A549 (cell line): Measurements from ENCODE around the gene DNALI1. TPM values are rescaled to one million over a fixed set of nuclear protein-coding genes. Genes with fewer than 3 reads are reported as not detected.
"Not testable (repeated sequence)": the region's sequence is repeated elsewhere in the genome, so short reads cannot be mapped to it uniquely, and the experiment has no call there.

Experiments
- ATAC-seq, 2 experiments: fragments of 200-7000 bp in 1 of 2; fragments of >200 bp in 1 of 2; cut with Nextera tagmentation in 1 of 2; cut with Tn5 transposase in 1 of 2; 3 replicates each; pipeline versions ENCODE4 v1.8.0 to v1.9.1; 2018 to 2020; ENCODE audit warnings: mild to moderate bottlenecking in 1 of 2, moderate library complexity in 1 of 2
- CTCF ChIA-PET: fragments of 300-600 bp; sonication (Branson Sonifier 250); formaldehyde crosslinking; extraction: SDS; loops from one replicate; lab custom pipeline; 2021; ENCODE audit warnings: antibody characterized with exemption, inconsistent platforms; lab: Yijun Ruan, JAX
- POLR2A ChIA-PET: fragments of 350-600 bp; formaldehyde crosslinking; extraction: SDS; loops from one replicate; lab custom pipeline; 2021; ENCODE audit warnings: antibody characterized with exemption, inconsistent platforms; lab: Yijun Ruan, JAX
- DNase-seq, 2 experiments: peaks; one replicate each; pipeline versions ENCODE4 v3.0.0 to v3.0.0-alpha.2; 2011 to 2016; ENCODE audit warnings: low read depth in 1 of 2, low spot score in 1 of 2
- FAIRE-seq: peaks from 2 replicates; lab custom pipeline; 2011; peaks lifted over from hg19 to GRCh38; lab: Jason Lieb, UNC
- H3K27ac ChIP-seq, 2 experiments: fragments of >200 bp; sonication (Bioruptor Twin); formaldehyde crosslinking; 3 replicates each; pipeline ENCODE4 v1.5.1; 2016 to 2017
- H3K4me1 ChIP-seq: fragments of >200 bp; sonication (Bioruptor Twin); formaldehyde crosslinking; 3 replicates; pipeline ENCODE4 v1.6.1; 2016
- H3K4me2 ChIP-seq: fragments of >200 bp; sonication (Bioruptor Twin); formaldehyde crosslinking; 3 replicates; pipeline ENCODE4 v1.6.1; 2016
- H3K4me3 ChIP-seq: fragments of >200 bp; sonication (Bioruptor Twin); formaldehyde crosslinking; 3 replicates; pipeline ENCODE4 v1.5.1; 2016
- H3K9me3 ChIP-seq: fragments of >200 bp; sonication (Bioruptor Twin); formaldehyde crosslinking; 3 replicates; pipeline ENCODE4 v1.6.1; 2016
- BCL3 ChIP-seq: fragments of >200 bp; sonication (Bioruptor Twin); formaldehyde crosslinking; IDR thresholded peaks from 3 replicates; pipeline ENCODE4 v1.6.1; 2016
- CBX2 ChIP-seq: fragments of 200-600 bp; sonication (generic); IDR thresholded peaks from 2 replicates; pipeline ENCODE4 v1.6.1; 2016; ENCODE audit warnings: low read depth, mild to moderate bottlenecking, borderline replicate concordance
- CBX8 ChIP-seq: fragments of 200-600 bp; sonication (generic); IDR thresholded peaks from 2 replicates; pipeline ENCODE4 v1.6.1; 2016
- CHD2 ChIP-seq: fragments of 150-350 bp; IDR thresholded peaks from 2 replicates; pipeline ENCODE4 v1.6.1; 2014; ENCODE audit warnings: low read length; ENCODE audit not compliant: partially characterized antibody
- CHD4 ChIP-seq: fragments of 200-600 bp; sonication (generic); IDR thresholded peaks from 2 replicates; pipeline ENCODE4 v1.6.1; 2016; ENCODE audit warnings: antibody characterized with exemption, mild to moderate bottlenecking, borderline replicate concordance
- EP300 ChIP-seq, 2 experiments: fragments of >200 bp; sonication (Bioruptor Twin); formaldehyde crosslinking; IDR thresholded peaks; 2 replicates in 1 of 2; 3 replicates in 1 of 2; pipeline ENCODE4 v1.6.1; 2016 to 2017
- ESRRA ChIP-seq: fragments of 150-350 bp; IDR thresholded peaks from 2 replicates; pipeline ENCODE4 v1.6.1; 2014; ENCODE audit warnings: mild to moderate bottlenecking, low read length, borderline replicate concordance
- FOSB ChIP-seq: fragments of 250-450 bp; sonication (Bioruptor Pico); IDR thresholded peaks from 2 replicates; pipeline ENCODE4 v1.5.0; 2020; ENCODE audit warnings: mild to moderate bottlenecking, moderate library complexity
- FOSL2 ChIP-seq, 2 experiments: fragments of 450-650 bp in 1 of 2; fragments of >200 bp in 1 of 2; sonication (Bioruptor Twin) in 1 of 2; formaldehyde crosslinking; IDR thresholded peaks; 2 replicates each; pipeline versions ENCODE4 v1.5.0 to v1.6.1; 2016 to 2020; ENCODE audit warnings: mild to moderate bottlenecking in 1 of 2, moderate library complexity in 1 of 2
- GATA3 ChIP-seq: IDR thresholded peaks from 2 replicates; pipeline ENCODE4 v1.6.1; 2012; ENCODE audit warnings: borderline replicate concordance
- HDAC2 ChIP-seq: fragments of 200-600 bp; sonication (generic); IDR thresholded peaks from 2 replicates; pipeline ENCODE4 v1.6.1; 2016
- HOXB5 ChIP-seq: fragments of 250-450 bp; sonication (Bioruptor Pico); IDR thresholded peaks from 2 replicates; pipeline ENCODE4 v1.5.0; 2020; ENCODE audit warnings: mild to moderate bottlenecking, moderate library complexity
- JUN ChIP-seq, 2 experiments: fragments of >200 bp; sonication (Bioruptor Twin); formaldehyde crosslinking; IDR thresholded peaks; 2 replicates in 1 of 2; 3 replicates in 1 of 2; pipeline ENCODE4 v1.6.1; 2016 to 2017
- JUNB ChIP-seq: fragments of >200 bp; sonication (Bioruptor Twin); formaldehyde crosslinking; IDR thresholded peaks from 2 replicates; pipeline ENCODE4 v1.6.1; 2016
- KDM1A ChIP-seq: fragments of 200-600 bp; sonication (generic); IDR thresholded peaks from 2 replicates; pipeline ENCODE4 v1.6.1; 2016; ENCODE audit warnings: low read depth, mild to moderate bottlenecking
- KDM5A ChIP-seq: fragments of 200-600 bp; sonication (generic); IDR thresholded peaks from 2 replicates; pipeline ENCODE4 v1.6.1; 2016; ENCODE audit warnings: antibody characterized with exemption, mild to moderate bottlenecking
- MAFK ChIP-seq: fragments of 450-650 bp; IDR thresholded peaks from 2 replicates; pipeline ENCODE4 v1.6.1; 2014; ENCODE audit not compliant: partially characterized antibody
- MAZ ChIP-seq: fragments of 150-350 bp; IDR thresholded peaks from 2 replicates; pipeline ENCODE4 v1.6.1; 2014; ENCODE audit warnings: antibody characterized with exemption, low read depth, low read length, borderline replicate concordance
- MYC ChIP-seq: IDR thresholded peaks from 2 replicates; pipeline ENCODE4 v1.6.1; 2012; ENCODE audit warnings: mild to moderate bottlenecking, inconsistent platforms, low read length, improper control_type of control experiment, borderline replicate concordance
- NPAS2 ChIP-seq: fragments of 250-450 bp; sonication (Bioruptor Pico); IDR thresholded peaks from 2 replicates; pipeline ENCODE4 v1.8.0; 2022; ENCODE audit warnings: mild to moderate bottlenecking, moderate library complexity, borderline replicate concordance
- NR3C1 ChIP-seq: fragments of >200 bp; sonication (Bioruptor Twin); formaldehyde crosslinking; IDR thresholded peaks from 3 replicates; pipeline ENCODE4 v1.6.1; 2017
- POLR2A ChIP-seq: IDR thresholded peaks from 2 replicates; pipeline ENCODE4 v1.6.1; 2012; ENCODE audit warnings: mild to moderate bottlenecking, low read length
- RAD21 ChIP-seq, 2 experiments: fragments of >200 bp in 1 of 2; sonication (Bioruptor Twin) in 1 of 2; formaldehyde crosslinking in 1 of 2; IDR thresholded peaks in 1 of 2; conservative IDR thresholded peaks in 1 of 2; 2 replicates in 1 of 2; 3 replicates in 1 of 2; pipeline ENCODE4 v1.6.1; 2012 to 2018; ENCODE audit warnings: inconsistent platforms in 1 of 2
- RARB ChIP-seq: fragments of 250-450 bp; sonication (Bioruptor Pico); IDR thresholded peaks from 2 replicates; pipeline ENCODE4 v1.8.0; 2021; ENCODE audit warnings: mild to moderate bottlenecking, moderate library complexity
- RFX5 ChIP-seq: fragments of 450-650 bp; IDR thresholded peaks from 2 replicates; pipeline ENCODE4 v1.7.1; 2014; ENCODE audit warnings: antibody characterized with exemption, mild to moderate bottlenecking, moderate library complexity
- SREBF2 ChIP-seq: fragments of 450-650 bp; IDR thresholded peaks from 2 replicates; pipeline ENCODE4 v1.6.1; 2014; ENCODE audit warnings: mild to moderate bottlenecking, moderate library complexity
- TFCP2L1 ChIP-seq: fragments of 250-450 bp; sonication (Bioruptor Pico); IDR thresholded peaks from 2 replicates; pipeline ENCODE4 v1.5.0; 2021; ENCODE audit warnings: mild to moderate bottlenecking
- ZFP36 ChIP-seq: fragments of 450-650 bp; IDR thresholded peaks from 2 replicates; pipeline ENCODE4 v1.6.1; 2014; ENCODE audit warnings: borderline replicate concordance; ENCODE audit not compliant: partially characterized antibody
- ZNF302 ChIP-seq: fragments of 250-450 bp; sonication (Bioruptor Pico); IDR thresholded peaks from 2 replicates; pipeline ENCODE4 v1.9.0; 2021; ENCODE audit warnings: inconsistent platforms, mild to moderate bottlenecking, moderate library complexity
- WGBS: methylation state at CpG from one replicate; pipeline ENCODE4 v1.1.6; 2017; ENCODE audit errors: missing lambda C conversion rate; 5-methylcytosine and 5-hydroxymethylcytosine counted together
- polyA plus RNA-seq, 4 experiments: library from polyadenylated mRNA; depleted of rRNA in 3 of 4; stranded (reverse); fragments of >200 nt; fragmentation: RNase III in 1 of 4; extraction: RNeasy Plus Mini Kit Qiagen cat#74134 plus additional on column Dnase treatment in 1 of 4; gene quantifications; 2 replicates in 3 of 4; 3 replicates in 1 of 4; pipeline ENCODE4 v1.2.3, GENCODE V29; 2011 to 2017
- TF ChIP-seq, protein P1 (sequence below): fragments of 250-450 bp; sonication (Bioruptor Pico); IDR thresholded peaks from 2 replicates; pipeline ENCODE4 v1.5.0; 2020; ENCODE audit warnings: low read depth, mild to moderate bottlenecking, moderate library complexity

DNALI1 gene
- polyA plus RNA-seq, 2 of the 4 experiments (the other 2 are of a cell fraction): not detected

GRCh38 chr1:37517569-37517968 lies 39.2 kb upstream of the DNALI1 start:
- POLR2A ChIA-PET: no interaction called here

DNA sequence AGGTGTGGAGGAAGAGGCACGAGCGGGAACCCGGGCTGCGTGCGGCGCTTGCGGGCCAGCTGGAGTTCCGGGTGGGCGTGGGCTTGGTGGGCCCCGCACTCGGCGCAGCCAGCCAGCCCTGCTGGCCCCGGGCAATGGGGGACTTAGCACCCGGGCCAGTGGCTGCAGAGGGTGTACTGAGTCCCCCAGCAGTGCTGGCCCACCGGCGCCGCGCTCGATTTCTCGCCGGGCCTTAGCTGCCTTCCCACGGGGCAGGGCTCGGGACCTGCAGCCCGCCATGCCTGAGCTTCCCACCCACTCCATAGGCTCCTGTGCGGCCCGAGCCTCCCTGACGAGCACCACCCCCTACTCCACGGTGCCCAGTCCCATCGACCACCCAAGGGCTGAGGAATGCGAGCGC lies 38.5 kb upstream of the DNALI1 start:
- CTCF ChIA-PET: interaction anchor here (1.4 kb wide), 1 partner anchor 31 kb away, joined by 3 read pairs; no protein-coding TSS in a partner anchor
- ATAC-seq, H3K27ac ChIP-seq, H3K4me2 ChIP-seq, DNase-seq, POLR2A ChIA-PET, H3K4me1 ChIP-seq, FAIRE-seq, H3K4me3 ChIP-seq, H3K9me3 ChIP-seq: not testable (repeated sequence)
- no CpG with 5 or more reads among the region's 31 CpGs for WGBS

More at GRCh38 chr1:37517569-37517968, 39.2 kb upstream of the DNALI1 start:
- ATAC-seq (no peak), FAIRE-seq (no peak), DNase-seq (no peak)
- Histone ChIP-seq H3K9me3 (no peaks in the 10 kb centered on the region), H3K4me3 (no peak overlapping the region), H3K27ac (no peak overlapping the region), H3K4me2 (no peak overlapping the region), H3K4me1 (peaks cover 6% of the 10 kb centered on the region; the same call in 1 of the 3 replicates)
- 83% methylated on average over 1 of the region's 1 CpG for WGBS
- CTCF ChIA-PET: no interaction called here
- no peak for TF ChIP-seq EP300 (IDR thresholded peaks at IDR 0.05)
- TF ChIP-seq FOSB (CRISPR knock-in tag): no peak
- TF ChIP-seq RAD21 (conservative IDR thresholded peaks at IDR 0.05 in 1 of 2, IDR thresholded peaks at IDR 0.05 in 1 of 2): no peak
- no peak for TF ChIP-seq JUNB
- no peak for TF ChIP-seq HOXB5 (CRISPR knock-in tag)
- TF ChIP-seq MAZ: no peak
- TF ChIP-seq CBX2: no peak
- TF ChIP-seq ZNF302 (CRISPR knock-in tag): no peak
- TF ChIP-seq KDM5A: no peak
- no peak for TF ChIP-seq CHD4
- TF ChIP-seq NR3C1: no peak
- no peak for TF ChIP-seq ZFP36
- no peak for TF ChIP-seq HDAC2
- TF ChIP-seq NPAS2 (CRISPR knock-in tag): no peak
- TF ChIP-seq ESRRA: no peak
- TF ChIP-seq MAFK: no peak
- TF ChIP-seq RFX5: no peak

- 92% methylated on average over 15 of the region's 15 CpGs for WGBS
- H3K27ac ChIP-seq, H3K4me1 ChIP-seq, H3K4me3 ChIP-seq, H3K9me3 ChIP-seq, ATAC-seq, DNase-seq, POLR2A ChIA-PET, H3K4me2 ChIP-seq, FAIRE-seq: not testable (repeated sequence)
- CTCF ChIA-PET: interaction anchor here (0.8 to 1.4 kb wide), 2 partner anchors 31 to 1300 kb away, joined by 3 read pairs; no protein-coding TSS in a partner anchor
These were observed 37.8 kb upstream of the DNALI1 start for GRCh38 chr1:37518929-37519328.

DNA sequence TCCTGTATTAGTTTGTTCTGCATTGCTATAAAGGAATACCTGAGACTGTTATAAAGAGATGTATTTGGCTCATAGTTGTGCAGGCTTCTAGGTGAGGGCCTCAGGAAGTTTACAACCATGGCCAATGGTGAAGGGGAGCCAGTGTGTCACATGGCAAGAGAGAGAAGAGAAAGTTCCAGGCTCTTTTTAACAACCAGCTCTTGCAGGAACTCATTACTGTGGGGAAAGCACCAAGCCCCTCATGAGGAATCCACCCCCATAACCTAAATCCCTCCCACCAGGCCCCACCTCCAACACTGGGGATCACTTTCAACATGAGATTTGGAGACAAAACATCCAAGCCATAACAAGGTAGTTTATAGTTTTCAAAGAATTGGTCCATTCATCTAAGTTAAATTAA lies 37.1 kb upstream of the DNALI1 start:
- Histone ChIP-seq H3K4me1 (no peaks in the 10 kb centered on the region), H3K4me3 (no peak overlapping the region), H3K27ac (no peak overlapping the region), H3K4me2 (no peak overlapping the region), H3K9me3 (no peaks in the 10 kb centered on the region)
- ChIA-PET CTCF (interaction anchor here (0.8 to 2.0 kb wide), 3 partner anchors 11 to 1299 kb away, joined by 3 to 4 read pairs (median 3); no protein-coding TSS in a partner anchor), POLR2A (no interaction called here)
- ATAC-seq: no peak
- no peak for FAIRE-seq
- DNase-seq: no peak
- no peak for TF ChIP-seq MYC
- TF ChIP-seq TFCP2L1 (CRISPR knock-in tag): no peak
- no peak for TF ChIP-seq CHD2
- TF ChIP-seq RARB (CRISPR knock-in tag): no peak
- TF ChIP-seq POLR2A: no peak
- no peak for TF ChIP-seq CBX8
- TF ChIP-seq FOSB (CRISPR knock-in tag): no peak
- TF ChIP-seq SREBF2: no peak
- TF ChIP-seq RAD21 (conservative IDR thresholded peaks at IDR 0.05 in 1 of 2, IDR thresholded peaks at IDR 0.05 in 1 of 2): no peak
- TF ChIP-seq, protein P1, sequence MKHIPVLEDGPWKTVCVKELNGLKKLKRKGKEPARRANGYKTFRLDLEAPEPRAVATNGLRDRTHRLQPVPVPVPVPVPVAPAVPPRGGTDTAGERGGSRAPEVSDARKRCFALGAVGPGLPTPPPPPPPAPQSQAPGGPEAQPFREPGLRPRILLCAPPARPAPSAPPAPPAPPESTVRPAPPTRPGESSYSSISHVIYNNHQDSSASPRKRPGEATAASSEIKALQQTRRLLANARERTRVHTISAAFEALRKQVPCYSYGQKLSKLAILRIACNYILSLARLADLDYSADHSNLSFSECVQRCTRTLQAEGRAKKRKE (CRISPR knock-in tag): no peak
- TF ChIP-seq JUN (IDR thresholded peaks at IDR 0.05): no peak
- no peak for TF ChIP-seq BCL3
- no peak for TF ChIP-seq KDM1A
- TF ChIP-seq NPAS2 (CRISPR knock-in tag): no peak
- no peak for TF ChIP-seq GATA3
- no peak for TF ChIP-seq FOSL2 (IDR thresholded peaks at IDR 0.05)
- no peak for TF ChIP-seq FOSL2 (CRISPR knock-in tag; IDR thresholded peaks at IDR 0.05)

DNA sequence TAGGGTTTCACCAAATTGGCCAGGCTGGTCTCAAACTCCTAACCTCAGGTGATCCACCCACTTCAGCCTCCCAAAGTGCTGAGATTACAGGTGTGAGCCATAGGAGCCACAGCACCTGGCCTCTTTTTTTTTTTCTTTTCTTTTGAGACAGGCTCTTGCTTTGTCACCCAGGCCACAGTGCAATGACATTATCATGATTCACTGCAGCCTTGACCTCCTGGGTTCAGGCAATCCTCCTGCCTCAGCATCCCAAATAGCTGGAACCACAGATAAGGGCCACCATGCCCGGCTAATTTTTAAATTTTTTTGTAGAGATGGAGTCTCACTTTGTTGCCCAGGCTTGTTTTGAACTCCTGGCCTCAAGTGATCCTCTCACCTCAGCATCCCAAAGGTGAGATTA lies 26.9 kb upstream of the DNALI1 start:
- H3K9me3 ChIP-seq, ATAC-seq, H3K4me2 ChIP-seq, CTCF ChIA-PET, H3K27ac ChIP-seq, FAIRE-seq, POLR2A ChIA-PET, H3K4me3 ChIP-seq, DNase-seq: not testable (repeated sequence)
- H3K4me1 ChIP-seq: peaks cover 15% of the 10 kb centered on the region
- 82% methylated on average over 1 of the region's 1 CpG for WGBS
